GM19099 (cell line): ENCODE data around the gene ABCB9.
A peak's percentile ranks its signal among the peaks of the same experiment; 100 is the strongest.

Experiments used
- POLR2A ChIP-seq: IDR thresholded peaks from 3 replicates; pipeline ENCODE4 v1.6.1; 2011; ENCODE audit warnings: low read depth; ENCODE audit not compliant: insufficient read length; ENCODE audit errors: extremely low read depth

The ABCB9 gene

DNA sequence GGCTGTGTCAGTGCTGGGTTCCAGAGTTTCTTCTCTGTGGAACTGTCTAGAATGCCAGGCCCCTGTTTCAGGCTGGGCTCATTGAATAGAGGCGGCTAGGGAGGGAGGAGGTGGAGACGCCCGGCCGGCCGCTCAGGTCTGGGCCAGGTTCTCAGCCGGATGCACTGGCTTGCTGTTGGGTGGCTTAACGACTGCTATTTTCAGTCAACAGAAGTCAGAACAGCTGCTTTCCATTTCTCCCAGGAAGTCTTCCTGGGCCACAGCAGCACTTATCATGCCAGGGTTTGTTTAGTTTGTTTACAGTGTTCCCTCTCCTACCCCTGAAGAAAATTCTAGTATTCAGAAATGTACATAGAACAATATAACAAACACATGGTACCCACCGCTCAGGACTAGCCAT lies 44.3 kb downstream of the ABCB9 start:
- TF ChIP-seq POLR2A: no peak

DNA sequence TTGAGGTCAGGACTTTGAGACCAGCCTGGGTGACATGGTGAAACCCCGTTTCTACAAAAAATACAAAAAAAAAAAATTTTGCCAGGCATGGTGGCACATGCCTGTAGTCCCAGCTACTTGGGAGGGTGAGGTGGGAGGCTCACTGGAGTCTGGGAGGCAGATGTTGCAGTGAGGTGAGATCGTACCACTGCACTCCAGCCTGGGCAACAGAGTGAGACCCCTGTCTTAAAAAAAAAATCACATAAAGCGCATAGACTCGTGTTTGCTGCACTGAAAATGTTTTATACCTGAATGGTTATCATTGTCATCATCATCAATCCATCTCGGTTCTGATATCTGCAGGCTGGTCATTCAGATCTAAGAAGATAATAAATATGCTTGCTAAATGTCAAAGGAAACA lies 45.6 kb downstream of the ABCB9 start:
- no peak for TF ChIP-seq POLR2A

DNA sequence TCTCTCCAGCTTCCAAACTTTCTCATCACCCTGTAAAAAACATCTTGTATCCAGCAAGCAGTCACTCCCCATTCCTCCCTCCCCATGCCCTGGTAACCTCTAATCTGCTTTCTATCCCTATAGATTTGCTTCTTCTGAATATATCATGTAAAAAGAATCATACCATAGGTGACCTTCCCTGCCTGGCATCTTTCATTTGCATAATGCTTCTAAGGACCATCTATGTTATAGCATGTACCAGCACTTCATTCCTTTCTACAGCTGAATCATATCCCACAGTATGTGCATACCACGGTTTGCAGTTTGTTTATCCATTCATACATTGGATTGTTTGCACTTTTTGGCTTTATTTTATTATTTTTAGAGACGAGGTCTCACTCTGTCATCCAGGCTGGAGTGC lies 47.4 kb downstream of the ABCB9 start:
- TF ChIP-seq POLR2A: no peak

DNA sequence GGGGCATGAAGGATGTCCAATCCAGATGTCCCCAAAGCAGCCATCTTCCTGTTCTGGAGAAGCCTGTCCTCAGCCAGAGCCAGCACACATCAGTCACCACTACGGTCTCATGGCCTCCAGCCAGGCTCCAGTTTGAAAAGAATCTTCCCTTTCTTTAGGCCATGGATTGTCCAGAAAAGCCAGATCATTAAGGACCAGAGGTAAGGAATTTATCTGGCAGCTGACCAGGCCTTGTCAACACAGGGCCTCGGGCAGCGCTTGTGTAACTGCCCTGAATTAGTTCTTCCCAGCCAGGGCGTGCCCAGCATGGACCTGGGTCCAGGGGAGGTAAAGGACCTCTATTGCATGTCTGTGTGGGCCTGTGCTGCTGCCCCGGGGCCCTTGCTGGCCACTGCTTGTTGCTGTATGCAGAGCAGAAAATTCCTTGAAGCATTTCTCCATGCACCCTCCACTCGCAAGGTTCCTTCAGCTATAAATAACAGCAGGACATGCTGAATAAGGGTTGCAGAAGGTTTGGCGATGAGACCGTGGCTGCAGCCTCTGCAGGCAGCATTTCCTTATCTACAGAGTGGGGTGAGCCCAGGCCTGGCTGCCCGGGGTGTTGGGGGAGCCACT lies 48.6 kb downstream of the ABCB9 start:
- no peak for TF ChIP-seq POLR2A

DNA sequence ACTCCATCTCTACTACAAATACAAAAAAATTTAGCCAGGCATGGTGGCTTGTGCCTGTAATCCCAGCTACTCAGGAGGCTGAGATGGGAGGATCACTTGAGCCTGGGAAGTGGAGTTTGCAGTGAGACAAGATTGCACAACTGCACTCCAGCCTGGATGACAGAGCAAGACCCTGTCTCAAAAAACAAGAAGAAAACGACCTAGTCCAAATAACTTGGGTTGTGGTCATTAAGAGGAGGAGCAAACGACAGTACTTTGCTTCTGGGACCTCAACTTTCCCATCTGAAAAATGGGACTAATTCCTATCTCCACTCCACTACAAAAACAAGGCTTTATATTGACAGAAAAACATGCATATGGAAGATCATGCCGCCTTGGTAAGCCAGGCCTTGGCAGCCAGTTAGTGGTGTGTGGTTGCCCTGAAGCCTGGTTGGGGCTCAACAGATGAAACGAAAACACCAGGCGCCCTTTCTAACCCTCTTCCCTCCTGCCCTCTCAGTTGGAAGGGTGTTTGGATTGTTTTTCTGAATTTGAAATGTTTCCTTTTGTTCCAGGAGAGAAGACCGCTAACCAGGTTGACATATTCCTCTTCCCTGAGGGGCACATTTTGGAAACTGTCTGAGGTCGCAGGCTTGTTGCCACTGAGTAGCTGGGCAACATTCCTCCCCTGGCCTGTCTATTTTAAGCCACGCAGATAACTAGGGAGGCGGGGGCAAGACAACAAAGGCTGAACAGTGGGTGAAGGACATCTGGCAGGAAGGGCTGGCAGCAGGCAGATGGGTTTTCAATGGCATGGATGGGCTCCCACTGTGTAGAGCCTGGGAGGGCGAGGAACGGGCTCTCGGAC lies 56.6 kb downstream of the ABCB9 start:
- TF ChIP-seq POLR2A: no peak

DNA sequence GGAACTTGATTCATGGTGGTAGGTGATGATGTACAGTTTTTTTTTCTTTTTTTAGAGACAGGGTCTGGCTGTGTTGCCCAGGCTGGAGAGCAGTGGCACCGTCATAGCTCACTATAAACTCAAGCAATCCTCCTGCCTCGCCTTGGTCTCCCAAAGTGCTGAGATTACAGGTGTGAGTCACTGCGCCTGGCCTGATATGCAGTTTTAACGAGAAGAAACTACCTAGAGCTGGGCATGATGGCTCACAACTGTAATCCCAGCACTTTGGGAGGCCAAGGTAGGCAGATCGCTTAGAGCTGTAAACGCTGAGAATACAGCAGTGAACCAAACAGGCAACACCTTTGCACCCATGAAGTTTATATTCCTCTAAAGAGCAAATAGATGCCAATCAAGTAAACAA lies 57.3 kb downstream of the ABCB9 start:
- no peak for TF ChIP-seq POLR2A

DNA sequence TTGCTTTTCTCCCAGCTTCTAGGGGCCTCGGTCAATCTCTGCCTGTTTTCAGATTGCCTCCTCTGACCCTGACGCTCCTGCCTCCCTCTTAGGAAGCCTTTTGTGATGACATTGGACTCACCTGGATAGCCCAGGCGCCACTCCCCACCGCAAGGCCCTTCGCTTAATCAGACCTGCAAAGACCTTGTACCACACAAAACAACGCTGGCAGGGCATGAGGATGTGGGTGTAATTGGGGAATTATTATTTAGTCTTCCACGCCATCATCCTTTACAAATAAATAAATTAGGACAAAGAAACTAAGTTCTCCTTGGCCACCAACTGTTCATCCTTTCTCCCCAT lies 62.6 kb downstream of the ABCB9 start:
- no peak for TF ChIP-seq POLR2A

DNA sequence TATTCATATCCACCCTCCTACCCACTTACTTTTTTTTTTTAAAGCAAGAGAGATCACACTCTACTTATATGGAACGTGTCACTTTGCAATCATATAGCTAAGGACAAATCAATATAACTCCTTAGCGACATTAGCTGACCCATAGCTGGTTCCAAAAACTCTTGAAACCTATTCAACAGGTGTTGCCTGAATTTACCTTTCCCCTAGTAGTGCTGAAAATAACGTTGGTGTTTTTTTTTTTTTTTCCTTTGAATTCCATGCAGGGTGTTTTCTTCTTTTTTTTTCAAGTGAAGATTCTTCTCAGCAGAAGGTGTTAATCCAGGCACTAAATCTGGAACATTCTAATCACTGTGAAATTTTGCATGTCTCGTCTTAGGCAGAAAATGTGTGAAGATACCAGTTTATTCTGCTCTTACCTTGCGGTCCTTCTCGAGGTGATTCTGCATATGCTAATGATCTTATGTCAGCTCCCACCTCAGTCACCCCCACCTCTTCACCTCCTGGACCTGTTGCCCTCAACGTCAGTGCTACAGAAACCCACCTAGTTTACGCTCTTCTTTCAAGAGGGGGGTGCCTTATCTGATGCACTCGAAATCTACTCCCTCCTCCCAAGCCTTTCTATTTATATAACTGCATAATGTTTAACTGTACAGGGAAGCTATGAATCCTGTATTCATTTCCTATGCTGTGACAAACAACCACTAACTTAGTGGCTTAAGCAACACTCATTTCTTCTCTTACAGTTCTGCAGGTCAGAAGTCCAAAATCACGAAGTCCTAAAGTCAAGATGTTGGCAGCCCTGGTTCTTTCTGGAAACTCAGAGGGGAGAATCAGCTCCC lies 63.2 kb downstream of the ABCB9 start:
- no peak for TF ChIP-seq POLR2A

DNA sequence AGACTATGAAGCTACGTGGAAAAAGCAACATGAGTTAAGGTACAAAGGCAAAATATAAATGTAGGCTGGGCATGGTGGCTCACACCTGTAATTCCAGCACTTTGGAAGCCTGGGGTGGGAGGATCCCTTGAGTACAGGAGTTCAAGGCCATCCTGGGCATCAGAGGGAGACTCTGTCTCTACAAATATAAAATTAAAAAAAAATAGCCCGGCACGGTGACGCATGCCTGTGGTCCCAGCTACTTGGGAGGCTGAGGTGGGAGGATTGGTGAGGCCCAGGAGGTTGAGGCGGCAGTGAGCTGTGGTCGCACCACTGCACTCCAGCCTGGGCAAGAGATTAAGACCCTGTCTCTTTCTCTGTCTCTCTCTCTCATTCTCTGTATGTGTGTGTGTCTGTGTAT lies 66.4 kb downstream of the ABCB9 start:
- TF ChIP-seq POLR2A: no peak

DNA sequence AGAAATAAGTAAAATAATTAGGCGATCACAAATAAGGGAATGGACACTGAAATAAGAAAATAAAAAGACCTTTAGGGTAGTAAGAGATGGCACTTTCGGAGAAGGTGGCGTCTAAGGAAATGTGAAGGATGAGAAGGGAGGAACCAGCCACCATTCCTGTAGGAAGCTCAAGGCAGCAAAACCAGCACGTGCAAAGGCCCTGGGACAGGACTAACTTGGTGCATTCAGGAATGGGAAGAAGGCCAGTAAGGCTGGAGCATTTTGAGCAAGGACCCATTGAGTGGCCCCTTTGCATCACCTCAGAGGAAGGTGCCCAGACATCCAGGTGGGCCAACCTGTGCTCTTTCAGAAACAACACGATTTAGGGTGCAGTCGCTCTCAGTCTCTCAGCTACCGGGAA lies 69.6 kb downstream of the ABCB9 start:
- TF ChIP-seq POLR2A: no peak

DNA sequence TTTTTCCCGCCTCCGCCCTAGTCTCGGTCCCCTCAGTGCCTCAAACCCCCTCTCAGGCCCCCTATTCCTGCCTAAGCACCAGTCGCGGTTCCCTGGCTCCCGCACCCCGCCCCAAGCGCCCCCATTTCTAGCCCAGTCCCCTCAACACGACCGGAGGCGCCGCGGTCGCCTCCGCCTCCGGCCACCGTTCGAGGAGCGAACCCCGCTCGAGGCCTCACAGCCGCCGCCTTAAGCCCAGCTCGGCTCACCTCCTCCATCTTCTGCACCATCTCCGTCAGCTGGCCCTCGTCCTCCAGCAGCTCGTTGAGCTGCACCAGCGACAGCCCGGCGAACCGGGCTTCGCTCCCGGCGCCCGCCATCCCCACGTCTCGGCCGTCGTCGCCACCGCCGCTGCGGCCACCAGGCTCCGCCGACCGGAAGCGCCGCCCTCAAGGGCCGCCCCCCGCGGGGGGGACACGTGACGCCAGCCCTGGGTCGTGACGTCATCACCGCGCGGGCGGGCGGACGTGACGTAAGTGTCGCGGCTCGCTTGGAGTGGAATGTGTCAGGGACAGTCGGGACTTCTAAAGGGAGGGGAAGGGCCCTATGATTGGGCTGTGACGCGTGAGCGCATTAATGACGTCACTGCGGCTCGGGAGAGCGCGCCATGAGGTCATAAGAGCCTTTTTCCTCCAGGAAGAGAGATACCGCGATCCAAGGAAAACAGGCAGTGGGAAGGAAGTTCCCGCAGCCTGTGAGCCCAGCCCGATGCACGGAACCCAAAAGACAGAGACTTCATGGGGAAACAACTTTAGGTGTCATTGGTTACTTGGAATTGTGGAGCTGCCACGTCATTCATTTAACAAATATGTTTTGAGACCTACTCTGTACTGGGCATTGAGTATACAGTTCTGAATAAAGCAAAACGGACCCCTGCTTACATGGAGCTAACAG lies 70.3 kb downstream of the ABCB9 start, which contains the start of gene VPS37B:
VPS37B (minus strand) TSS at position 421 of the 933 bp plus-strand sequence; CDS start at position 359, 62 bp downstream.
- TF ChIP-seq POLR2A: peak; percentile 80

DNA sequence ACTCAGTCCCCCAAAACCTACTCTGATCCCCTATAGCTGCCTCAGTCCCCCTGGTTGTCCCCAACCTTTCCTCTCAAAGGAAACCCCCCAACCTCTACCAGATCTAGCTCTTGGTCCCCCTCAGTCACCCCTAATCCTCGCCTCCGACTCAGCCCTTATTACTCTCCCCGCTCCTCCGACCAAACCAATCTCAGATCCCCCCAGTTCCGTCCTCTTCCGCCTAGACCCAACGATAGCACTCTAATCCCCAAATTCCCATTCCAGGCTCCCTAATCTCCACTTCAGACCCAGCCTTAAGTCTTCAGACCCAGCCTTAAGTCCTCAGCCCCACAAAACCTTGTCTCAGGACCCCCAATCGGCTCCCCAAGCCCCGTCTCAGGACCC lies 71.0 kb downstream of the ABCB9 start:
- TF ChIP-seq POLR2A: no peak

DNA sequence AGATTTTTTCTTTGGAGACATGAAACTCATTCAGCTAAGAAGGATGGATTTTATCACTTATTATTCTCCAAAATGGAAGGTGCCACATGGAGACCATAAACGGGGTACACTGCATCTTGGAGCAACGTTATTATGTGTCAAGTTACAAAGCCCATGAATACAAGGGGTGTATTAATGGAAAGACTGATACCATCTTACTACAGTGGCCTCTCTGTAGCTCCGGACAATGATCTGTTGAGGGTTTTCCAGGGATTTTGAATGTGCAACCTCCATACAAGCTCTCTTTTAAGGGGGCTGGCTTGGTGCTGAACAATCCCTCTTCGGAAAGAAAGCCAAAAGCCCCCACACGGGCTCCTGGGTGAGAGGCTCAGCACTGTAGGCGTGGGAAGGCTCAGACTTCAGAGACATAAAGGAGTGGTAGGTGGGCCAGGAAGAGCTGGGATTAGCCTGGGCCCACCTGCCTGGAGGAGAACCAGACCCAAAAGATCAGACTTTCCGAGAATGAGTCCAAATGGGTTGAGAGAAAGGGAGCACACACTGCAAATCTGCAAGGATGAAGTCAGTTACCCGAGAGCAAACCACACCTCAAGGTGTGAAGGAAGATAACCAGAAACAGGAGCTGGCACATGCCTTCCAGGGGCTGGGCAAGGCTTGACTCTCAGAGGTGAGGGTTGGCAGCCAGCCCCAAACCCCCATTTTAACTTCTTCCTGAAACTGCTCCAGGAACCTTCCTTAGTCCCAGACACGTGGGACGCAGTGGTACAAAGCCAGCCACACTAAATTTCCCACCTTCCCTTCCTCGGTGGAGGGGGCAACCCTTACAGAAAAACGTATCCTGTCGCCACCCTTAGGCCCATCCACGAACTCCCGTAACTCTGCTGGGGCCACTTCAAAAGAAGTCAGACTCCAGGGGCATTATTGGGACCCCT lies 71.8 kb downstream of the ABCB9 start:
- no peak for TF ChIP-seq POLR2A
